NOMO-1 (cell line): ENCODE results near the gene ORAI2.
"Not testable (repeated sequence)": the region's sequence is repeated elsewhere in the genome, so short reads cannot be mapped to it uniquely, and the experiment has no call there.

ENCODE experiments used
- DNase-seq, 2 experiments: peaks; one replicate each; lab custom pipeline; 2025; ENCODE audit not compliant: unreplicated experiment in 2 of 2; lab: John Stamatoyannopoulos, UW

The ORAI2 gene

DNA sequence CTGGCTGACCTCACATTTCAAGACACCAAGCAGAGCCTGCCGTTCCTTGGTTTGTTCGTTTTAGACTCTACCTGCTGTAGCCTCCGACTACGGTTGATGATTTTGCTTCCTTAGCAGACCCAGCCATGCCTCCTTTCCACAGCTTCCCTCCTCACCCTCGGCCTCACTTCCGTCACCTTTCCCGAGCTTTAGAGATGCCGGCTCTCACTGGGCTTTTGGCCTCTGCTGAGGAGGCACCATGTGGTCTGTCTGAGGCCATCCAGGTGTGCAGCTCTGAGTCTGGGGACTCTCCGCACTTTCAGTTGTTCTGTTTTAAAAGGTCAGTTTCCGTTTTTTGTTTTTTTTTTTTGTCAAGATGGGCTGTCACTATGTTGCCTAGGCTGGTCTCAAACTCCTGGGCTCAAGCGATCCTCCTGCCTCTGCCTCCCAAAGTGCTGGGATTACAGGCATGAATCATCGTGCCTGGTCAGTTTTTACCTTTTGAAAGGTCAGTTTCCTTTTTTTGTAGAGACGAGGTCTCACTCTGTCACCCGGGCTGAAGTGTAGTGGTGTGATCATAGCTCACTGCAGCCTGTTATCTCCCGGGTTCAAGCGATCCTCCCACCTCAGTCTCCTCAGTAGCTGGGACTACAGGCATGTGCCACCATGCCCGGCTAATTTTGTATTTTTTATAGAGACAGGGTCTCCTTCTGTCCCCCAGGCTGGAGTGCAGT lies 11.7 kb downstream of the ORAI2 start:
- DNase-seq, result no peak

DNA sequence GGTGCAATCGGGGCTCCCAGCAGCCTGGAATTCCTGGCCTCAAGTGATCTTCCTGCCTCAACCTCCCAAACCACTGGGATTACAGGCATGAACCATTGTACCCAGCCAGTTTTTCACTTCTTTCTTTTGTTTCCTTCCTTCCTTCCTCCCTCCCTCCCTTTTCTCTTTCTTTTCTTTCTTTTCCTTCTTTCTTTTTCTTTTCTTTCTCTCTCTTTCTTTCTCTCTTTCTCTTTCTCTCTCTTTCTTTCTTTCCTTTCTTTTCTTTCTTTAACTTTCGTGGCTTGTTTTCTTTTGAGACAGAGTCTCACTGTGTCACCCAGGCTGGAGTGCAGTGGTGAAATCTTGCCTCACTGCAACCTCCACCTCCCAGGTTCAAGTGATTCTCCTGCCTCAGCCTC lies 12.3 kb downstream of the ORAI2 start:
- DNase-seq, result no peak

DNA sequence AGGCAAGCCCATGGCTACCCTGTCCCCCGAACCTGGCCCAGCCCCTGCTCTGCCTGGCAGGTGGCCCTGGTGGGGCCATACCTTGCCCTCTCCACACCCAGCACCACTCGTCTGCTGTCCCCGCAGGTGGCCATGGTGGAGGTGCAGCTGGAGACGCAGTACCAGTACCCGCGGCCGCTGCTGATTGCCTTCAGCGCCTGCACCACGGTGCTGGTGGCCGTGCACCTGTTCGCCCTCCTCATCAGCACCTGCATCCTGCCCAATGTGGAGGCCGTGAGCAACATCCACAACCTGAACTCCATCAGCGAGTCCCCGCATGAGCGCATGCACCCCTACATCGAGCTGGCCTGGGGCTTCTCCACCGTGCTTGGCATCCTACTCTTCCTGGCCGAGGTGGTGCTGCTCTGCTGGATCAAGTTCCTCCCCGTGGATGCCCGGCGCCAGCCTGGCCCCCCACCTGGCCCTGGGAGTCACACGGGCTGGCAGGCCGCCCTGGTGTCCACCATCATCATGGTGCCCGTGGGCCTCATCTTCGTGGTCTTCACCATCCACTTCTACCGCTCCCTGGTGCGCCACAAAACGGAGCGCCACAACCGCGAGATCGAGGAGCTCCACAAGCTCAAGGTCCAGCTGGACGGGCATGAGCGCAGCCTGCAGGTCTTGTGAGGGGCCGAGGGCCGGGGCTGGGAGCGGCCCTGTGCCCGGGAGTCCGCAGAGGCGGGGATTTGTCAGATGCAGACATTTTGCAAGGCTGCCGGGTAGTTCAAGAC lies 13.2 kb downstream of the ORAI2 start:
- DNase-seq, result no peak

DNA sequence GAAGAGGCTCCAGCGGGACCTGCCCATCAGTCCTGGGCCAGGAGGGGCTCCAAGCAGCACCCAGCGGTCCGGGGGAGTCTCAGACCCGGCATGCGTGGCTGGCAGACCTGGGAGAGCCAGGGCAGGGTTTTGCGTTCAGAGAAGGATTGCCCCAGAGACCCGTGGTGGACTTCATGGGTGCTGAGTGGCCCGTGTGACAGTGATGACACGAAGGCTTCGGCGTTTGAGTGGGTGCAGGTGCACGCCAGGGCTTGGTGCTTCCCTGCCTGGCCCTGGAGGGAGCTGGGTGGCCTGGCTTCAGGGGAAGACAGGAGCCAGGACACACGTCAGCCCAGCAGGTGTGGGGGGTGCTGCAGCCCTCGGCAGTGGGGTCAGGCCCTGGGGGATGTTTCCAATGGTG lies 13.9 kb downstream of the ORAI2 start:
- no peak for DNase-seq

DNA sequence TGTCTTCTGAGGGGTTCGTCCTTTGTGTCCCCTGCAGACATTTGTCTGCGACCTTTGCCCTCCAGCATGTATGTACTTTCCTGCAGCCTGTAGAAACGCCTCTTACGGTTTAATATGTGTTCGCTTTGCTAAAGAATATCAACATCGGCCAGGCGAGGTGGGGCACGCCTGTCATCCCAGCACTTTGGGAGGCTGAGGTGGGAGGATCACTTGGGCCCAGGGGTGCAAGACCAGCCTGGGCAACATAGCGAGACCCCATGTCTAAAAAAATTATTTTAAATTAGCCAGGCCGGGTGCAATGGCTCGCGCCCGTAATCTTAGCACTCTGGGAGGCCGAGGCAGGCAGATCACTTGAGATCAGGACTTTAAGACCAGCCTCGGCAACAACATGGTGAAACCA lies 15.8 kb downstream of the ORAI2 start:
- no peak for DNase-seq

DNA sequence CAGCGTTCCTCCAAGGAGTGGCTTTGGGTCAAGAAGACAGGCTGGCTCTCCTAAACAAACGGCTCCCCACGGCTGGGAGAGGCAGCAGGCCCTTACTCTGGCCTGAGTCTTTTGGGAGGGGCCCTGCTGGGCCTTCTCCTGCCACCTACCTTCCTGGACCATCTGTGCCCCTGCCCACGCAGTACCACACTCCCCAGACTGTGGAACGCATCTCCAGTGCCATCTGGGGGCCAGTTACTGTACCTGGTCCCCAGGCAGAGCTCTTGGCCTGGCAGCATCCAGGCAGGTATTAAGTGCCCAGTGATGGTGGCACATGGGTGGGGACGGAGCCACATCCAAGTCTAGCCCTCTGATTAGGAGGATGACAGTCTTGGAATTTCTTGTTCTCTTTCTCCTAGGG lies 16.9 kb downstream of the ORAI2 start:
- peak in 1 of 2 experiments; percentile 5 for DNase-seq

DNA sequence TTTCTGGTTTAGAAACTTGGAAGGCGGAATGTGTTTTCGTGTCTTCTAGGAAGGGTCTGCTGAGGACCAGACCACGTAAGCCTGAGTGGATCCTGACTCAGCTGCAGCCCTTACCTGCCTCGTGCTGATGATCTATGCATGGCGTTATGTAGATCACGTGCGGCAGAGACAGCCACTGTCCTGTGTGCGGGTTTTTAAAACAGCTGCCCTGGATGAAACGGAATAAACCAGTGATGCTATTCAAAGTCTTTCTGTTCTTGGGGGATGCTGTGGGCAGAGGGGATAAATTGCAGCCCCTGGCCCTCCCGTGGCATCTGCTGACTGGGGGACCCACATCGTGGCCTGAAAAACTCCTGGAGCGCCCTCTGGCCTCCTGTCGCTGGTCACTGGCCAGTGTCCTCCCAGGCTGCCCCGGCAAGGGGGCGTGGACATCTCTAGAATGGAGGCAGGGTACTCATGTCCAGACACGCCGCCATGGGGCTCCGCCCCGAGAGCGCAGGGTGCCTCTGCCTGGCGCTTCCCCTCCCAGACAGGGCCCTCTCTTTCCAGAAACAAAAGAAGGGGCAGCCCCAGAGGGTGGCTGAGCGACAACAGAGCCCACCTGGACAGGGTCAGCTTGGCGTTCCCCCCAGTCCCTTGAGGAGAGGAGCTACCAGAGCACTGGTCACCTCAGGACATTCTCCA lies 18.1 kb downstream of the ORAI2 start:
- DNase-seq, result no peak

DNA sequence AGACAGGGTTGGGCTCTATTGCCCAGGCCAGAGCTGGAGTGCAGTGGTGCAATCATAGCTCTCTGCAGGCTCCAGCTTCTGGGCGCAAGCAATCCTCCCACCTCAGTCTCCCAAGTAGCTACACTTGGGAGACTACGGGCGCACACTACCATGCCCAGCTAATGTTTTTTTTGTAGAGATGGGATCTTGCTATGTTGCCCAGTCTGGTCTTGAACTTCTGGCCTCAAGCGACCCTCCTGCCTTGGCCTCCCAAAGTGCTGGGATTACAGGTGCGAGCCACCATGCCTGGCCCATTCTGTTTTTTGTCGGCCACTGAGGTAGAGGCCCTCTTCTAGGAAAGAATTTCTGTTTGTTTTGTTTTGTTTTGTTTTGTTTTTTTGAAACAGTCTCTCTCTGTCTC lies 19.1 kb downstream of the ORAI2 start:
- DNase-seq, result no peak

DNA sequence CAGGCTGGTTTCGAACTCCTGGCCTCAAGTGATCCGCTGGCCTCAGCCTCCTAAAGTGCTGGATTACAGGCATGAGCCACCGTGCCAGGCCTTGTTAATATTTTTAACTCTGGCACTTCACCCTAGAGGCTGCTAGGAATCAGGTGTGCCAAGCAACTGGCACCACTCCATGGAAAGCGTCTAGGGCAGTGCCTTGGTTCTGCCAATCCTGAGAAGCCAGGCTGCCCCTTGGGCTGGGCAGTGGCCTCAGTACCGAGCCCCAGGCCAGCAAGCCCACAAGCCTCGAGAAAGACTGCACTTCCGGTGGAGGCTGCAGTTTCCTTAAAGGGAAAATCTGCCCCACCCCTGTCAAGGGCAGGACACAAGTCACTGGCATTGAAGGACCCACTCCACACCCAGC lies 19.9 kb downstream of the ORAI2 start:
- no peak for DNase-seq

DNA sequence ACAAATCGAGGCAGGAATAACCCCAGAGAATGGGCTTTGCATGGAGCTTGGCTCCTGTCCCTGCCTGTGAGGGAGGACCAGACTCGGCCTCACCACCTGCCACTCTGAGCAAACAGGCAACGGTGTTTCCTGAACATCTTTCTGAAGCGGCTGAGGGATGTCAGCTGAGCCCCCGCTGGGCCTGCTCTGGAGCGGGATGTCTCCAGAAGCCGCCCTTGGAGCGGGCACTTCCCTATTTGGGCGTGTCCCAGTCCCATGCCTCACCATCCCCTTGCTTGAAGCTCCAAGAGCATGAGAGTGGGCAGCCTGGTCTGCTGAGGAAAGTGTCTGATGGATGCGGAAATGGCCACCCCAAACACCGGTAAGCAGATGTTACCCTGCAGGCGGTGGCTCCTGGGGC lies 21.1 kb downstream of the ORAI2 start:
- no peak for DNase-seq

DNA sequence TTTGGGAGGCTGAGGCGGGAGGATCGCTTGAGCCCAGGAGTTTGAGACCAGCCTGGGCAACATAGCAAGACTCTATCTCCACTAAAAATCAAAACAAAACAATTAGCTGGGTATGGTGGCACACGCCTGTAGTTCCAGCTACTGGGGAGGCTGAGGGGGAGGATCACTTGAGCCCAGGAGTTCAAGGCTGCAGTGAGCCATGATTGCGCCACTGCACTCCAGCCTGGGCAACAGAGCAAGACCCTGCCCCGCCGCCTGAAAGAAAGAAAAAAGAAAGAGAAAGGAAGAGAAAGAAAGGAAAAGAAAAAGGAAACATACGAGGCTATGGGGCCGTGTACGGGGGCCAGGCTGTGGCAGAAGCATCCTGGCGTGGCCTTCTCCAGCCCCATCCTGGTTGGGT lies 21.6 kb downstream of the ORAI2 start:
- DNase-seq, result not testable (repeated sequence)

DNA sequence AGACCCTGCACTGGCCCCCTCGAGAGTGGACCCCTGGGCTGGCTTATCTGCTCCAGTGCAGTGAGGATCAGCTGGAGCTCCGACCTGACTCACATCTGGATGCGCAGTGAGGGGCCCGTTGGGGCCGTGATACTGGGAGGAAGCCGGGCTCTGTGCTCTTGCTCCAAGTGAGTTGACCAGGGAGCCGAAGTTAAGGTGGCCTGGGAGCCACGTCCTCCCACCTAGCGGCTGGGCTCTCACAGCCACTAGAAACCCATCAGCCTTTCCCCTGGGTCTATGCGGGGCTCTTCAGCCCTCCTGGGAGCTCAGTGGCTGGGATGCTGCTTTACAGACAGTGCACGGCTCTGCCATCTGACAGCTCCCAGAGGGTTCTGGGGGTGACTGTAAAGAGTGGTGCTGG lies 22.2 kb downstream of the ORAI2 start:
- DNase-seq, result no peak

DNA sequence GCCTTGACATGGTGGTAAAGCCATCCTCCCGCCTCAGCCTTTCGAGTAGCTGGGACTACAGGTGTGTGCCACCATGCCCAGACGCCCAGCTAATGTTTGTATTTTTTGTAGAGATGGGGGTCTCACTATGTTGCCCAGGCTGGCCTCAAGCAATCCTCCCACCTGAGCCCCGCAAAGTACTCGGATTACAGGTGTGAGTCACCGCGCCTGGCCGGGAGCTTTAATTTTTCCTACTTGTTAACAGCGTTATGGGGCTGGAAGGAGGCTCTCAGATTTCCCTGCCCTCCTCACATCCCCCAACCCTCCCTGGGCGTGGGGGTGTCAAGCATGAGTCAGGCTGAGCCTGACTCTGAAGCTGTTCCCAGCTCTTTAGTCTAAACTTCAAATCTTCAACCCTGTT lies 23.0 kb downstream of the ORAI2 start:
- no peak for DNase-seq

DNA sequence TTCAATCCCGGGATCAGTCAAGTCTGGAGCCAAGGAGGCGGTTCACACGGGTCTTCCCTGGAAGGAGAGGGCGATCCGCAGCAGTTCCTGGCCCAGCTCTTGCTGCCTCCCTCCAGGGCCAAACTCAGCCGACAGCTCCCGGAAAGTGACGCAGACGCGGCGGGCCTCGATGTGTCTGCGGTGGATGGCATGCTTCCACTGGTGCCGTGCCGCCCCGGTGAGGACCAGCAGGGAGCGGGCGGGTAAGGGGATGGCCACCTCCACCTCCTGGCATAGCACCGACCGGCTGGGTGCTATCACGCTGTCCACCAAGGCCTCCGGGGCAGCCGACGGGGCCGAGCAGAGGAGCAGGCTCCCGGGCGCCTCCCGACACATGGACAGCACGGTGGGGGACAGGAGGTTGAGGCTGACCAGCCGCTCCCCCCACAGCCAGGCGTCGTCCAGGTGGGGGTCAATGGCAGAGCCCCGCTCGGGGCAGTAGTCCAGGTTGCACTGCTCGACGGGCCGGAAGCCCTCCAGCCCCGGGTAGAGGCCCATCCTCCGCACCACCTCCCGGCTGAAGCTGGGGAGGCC lies 24.1 kb downstream of the ORAI2 start:
- no peak for DNase-seq

DNA sequence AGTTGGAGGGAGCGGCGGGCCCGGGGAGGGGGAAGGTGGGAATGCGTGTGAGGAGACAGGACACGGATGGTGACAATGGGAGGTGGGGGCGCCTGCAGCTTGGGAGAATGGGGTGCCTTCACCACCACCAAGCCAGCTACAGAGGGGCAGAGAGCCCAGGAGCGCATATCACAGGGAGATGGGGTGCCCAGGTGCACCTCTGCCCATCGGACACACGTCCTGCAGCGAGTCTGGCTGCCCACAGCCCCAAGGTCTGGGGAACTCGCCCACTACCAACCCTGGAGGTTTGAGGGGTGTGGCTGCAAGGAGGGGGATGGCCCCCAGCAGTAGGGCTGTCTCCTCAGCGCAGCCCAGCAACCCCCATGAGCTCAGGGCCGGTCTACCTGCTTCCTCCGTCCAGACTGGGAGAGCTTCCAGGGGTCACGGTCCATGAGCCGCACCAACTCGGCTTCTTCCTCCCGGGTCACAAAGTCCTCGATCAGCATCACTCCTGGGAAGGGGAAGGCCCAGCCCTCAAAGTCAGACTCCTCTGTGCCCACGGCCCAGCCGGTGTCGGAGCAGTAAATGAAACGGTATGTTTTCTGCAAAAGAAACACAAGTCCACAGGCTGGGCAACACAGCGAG lies 26.0 kb downstream of the ORAI2 start:
- DNase-seq, result no peak

DNA sequence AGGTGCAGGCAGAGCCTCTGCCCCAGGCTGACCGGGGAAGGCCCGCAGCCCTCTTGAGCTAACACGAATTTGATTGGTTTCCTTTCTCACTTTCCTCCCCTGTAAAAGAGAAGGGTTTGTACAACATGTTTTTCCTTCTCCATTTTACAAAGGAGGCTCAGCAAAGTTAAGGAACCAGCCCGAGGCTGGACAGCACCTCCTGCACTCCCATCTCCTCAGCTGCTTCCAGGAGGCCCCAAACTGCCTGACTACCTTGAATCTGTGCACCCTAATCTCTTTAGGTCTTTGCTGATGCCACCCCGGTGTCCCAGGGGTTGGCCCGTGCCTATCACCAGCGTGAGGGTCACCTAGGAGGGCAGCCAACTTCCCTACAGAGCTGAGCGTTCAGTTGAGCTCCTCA lies 27.1 kb downstream of the ORAI2 start:
- no peak for DNase-seq

DNA sequence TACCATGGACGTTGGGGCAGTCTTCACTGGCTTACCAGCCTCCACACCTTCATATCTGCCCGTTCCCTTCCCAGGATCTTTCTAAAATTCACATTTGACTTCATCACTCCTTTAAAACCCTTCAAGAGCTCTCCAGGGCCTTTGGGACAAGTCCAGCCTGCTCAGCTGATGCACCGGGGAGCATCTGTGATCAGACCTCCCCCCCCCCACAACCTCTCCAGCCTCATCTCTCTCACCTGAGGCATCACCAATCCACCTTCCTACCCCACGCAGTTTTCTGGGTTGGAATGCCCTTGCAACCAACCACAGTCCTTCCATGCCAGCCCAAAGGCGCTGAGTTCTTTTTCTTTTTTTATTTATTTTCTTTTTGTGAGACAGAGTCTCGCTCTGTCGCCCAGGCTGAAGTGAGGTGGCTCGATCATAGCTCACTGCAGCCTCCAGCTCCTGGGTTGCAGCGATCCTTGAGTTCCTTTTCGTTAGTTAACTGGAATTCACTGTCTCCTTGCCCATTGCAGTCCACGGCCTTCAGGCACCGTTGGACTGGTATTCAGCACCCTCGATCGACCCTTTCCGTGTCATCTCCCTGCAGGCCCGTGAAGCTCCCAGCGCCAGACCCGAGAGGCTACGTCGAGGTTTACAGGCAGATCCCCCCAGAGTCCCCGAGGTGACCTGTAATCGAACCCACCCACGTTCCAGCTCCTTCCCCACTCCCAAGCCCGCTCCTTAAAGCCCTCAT lies 30.6 kb downstream of the ORAI2 start:
- DNase-seq, result no peak

DNA sequence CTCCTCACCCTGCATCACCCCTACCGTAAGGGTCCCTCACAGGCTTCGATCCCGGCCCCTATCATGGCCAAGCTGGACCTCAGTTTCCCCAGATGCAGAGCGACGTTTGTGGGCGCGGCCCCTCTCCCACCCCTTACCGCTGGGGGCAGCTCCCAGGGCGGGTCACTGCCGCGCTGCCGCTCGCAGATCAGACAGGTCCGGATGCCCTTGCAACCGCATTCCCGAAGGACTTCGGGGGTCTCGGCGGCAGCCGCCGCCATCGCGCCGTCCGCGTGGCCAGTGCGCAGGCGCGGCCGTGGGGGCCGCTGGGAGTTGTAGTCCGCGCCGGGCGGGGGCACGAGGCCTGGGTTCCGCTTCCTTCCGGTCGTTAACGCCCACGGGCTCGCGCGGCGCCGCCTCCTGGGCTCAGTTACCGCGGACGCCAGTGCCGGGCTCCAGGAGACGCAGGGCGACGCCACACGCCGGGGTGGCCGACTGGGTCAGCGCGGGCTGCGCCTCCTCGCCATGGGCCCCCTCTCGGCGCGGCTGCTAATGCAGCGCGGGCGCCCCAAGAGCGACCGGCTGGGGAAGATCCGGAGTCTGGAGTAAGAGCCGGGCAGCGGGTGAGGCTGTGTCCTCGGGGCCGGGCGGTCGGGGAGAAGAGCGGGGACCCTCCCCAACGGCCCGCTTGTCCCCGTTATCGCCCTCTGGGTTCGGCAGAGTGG lies 31.4 kb downstream of the ORAI2 start, which contains the start of the genes ALKBH4 and LRWD1:
Gene ALKBH4, minus strand, starts transcription at position 287 of the 704 bp plus-strand sequence. Its CDS starts 27 bp downstream, at position 260.
Gene LRWD1, plus strand, starts transcription at position 408 of the 704 bp plus-strand sequence. Its CDS starts 97 bp downstream, at position 505.
- DNase-seq, result peak; percentile 52 to 77

DNA sequence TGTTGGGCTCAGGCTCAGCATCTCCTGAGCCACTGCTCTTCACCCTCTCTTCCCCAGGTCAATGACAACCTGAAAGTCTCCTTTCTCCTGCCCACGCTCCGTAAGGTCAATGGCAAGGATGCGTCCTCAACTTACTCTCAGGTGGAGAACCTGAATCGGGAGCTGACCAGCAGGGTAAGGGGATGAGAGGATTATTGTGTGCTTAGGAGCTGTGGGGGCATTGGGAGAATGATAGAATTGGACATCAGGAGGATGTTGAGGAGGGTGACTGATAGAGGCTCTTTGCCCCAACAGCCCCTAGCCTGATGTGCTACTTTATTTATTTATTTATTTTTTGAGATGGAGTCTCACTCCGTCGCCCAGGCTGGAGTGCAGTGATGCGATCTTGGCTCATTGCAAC lies 32.7 kb downstream of the ORAI2 start:
- DNase-seq, result no peak
